HG03039 (cell line): Measurements from ENCODE around the gene PPP1R3G.
"Not testable (repeated sequence)": the region's sequence is repeated elsewhere in the genome, so short reads cannot be mapped to it uniquely, and the experiment has no call there.

Experiments
- ATAC-seq: cut with Tn5 transposase; IDR thresholded peaks from one replicate; pipeline ENCODE4 v1.9.1; 2021; ENCODE audit warnings: mild to moderate bottlenecking, moderate library complexity; ENCODE audit not compliant: unreplicated experiment

PPP1R3G gene

DNA sequence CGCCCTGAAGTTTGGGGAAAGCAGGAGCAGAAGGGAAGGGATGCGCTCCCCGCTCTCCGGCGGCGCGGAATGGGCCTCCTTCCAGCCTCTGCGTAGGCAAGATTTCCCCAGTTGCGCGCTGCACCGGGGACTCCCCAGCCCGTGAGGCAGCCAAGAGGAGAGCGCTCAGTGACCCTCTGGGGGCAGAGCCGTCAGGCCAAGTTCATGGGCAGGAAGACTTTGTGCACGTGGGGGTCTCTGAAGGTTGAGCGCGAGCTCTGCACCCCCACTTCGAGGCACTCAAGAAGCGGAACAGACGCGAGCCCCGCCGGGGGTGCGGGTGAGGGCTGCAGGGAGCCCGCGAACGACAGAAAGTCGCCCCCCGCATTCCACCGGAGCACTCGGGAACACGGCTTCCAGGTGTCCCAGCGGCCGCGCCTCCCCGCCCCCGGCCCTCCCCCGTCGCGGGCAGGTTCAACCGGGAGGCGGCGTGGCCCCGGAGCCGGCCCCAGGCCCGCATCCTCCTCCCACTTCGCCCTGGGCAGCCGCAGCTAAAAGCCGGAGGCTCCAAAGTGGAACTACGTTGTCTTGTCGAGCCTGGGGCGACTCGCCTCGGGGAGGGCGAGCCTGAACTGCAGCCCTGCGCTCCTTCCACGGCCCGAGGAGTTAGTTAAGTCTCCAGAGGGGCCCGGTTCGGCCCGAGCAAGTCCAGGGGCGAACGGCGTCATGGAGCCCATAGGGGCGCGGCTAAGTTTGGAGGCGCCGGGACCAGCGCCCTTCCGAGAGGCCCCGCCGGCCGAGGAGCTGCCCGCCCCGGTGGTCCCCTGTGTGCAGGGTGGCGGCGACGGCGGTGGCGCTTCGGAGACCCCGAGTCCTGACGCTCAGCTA, at the start of gene PPP1R3G:
TSS of gene PPP1R3G (plus strand) at position 561 of the 867 bp plus-strand sequence. CDS start at position 706, 145 bp downstream.
- no peak for ATAC-seq

DNA sequence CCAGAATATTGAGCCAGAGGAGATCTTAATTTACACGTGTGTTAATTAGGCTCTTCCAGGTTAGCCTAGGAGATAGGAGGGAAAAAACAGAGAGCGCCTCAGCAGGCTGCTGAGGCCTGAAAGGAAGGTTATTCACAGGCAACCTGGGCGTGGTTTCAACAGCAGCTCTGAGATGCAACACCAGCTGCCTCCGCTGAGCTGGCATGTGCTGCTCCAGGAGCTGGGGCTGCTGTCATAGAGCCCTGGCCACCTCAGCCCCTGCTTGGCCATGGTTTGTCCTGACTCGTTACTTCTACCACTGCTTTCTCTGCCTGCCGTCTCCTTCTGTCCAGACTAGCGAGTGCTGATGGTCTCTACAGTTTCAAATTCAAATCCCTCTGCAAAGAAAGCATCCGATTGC, 48.9 kb upstream of the PPP1R3G start:
- no peak for ATAC-seq

DNA sequence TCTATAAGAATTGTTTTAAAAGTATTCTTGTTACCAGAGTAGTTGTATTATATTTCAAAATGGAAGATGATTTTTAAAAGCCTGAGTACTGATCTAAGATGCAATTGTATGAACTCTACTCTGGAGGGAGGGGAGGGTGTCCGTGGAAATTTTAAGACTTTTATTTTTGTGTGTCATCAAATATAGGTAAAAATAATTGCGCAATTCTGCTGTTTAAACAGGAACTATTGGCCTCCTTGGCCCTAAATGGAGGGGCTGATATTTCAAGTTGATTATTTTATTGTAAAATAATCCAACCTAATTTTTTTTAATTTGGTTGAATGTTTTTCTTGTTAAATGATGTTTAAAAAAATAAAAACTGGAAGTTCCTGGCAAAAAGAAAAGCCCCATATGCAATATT, 43.2 kb upstream of the PPP1R3G start:
- no peak for ATAC-seq

DNA sequence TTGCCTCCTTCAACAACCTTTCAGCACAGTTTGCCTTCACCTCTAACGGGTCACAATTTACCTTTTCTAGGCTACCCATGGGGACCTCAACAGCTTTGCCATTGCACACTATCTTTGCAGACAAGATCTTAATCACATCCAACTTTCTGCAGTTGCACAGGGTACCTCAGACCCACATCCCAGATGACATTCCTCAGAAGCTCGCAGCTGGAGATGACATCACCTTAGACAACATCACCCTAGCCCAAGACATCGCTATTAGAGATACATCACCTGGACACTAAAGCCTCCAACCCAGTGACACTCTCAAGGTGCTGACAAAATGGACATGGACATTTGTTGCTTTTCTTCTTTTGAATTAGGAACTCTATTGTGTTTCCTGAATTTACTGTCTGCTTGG, 42.7 kb upstream of the PPP1R3G start:
- no peak for ATAC-seq

DNA sequence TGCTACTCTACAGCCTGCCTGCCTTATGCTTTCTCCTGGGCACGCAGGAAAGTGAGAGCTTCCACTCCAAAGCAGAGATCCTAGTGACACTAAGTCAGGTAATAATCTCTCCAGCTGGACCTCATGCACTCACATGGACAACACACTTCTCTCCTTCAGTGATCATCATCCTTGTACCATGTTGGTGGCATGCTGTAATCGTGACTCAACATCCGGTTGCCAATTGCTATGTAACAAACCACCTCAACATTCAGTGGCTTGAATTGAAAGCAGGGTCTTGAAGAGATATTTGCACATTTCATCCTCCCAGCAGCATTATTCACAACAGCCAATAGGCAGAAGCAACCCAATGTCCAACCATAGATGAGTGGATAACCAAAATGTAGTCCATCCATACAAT, 40.3 kb upstream of the PPP1R3G start:
- no peak for ATAC-seq

DNA sequence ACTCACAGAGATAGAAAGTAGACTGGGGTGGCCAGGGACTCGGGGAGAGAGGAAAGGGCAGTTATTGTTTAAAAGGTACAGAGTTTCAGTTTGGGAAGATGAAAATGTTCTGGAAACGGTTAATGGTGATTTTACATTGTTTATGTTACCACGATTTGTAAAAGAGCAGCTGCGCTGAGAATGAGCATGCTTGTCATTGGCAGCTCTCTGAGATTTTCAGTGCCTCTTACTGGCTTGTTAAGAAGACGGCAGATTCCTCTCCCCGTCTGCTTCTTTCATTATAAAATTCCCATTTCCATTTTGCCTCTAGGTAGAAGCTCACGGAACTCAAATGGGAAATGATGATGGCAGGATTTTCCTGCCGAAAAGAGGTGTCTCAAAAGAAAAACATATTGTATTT, 39.7 kb upstream of the PPP1R3G start:
- no peak for ATAC-seq

DNA sequence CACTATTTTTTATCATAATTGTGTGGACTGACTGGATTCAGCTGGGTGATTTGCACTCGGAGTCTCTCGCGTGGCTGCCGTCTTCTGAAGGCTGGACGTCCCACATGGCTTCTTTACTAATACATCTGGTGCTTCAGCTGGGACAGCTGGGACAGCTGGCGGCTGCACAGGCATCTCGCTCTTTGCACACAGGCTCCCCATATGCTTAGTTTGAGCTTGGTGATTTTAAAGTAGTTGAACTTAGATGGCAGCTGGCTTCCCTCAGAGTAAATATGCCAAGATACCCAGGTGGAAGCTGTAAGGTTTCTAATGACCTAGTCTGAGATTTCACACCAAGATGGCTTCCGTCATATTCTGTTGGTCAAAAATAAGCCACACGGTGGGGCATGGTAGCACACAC, 38.7 kb upstream of the PPP1R3G start:
- ATAC-seq: no peak

DNA sequence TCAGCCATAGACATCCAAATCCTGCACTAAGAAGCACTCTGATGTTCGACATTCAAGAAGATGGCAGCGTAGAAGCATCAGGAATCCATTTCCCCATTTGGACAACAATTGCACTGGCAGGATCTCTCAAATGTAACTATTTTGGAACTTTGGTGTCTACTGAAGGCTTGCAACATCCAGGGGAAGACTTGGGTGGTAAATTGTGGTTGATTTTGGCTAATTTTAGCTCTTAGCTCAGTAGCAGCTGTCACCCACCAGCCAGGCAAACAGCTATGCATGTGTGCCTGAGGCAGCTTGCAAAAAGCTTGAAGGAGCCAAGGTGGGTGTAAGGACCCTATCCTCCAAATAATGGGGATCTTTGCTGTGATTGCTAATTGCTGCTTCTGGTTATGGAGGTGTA, 35.1 kb upstream of the PPP1R3G start:
- ATAC-seq: no peak

DNA sequence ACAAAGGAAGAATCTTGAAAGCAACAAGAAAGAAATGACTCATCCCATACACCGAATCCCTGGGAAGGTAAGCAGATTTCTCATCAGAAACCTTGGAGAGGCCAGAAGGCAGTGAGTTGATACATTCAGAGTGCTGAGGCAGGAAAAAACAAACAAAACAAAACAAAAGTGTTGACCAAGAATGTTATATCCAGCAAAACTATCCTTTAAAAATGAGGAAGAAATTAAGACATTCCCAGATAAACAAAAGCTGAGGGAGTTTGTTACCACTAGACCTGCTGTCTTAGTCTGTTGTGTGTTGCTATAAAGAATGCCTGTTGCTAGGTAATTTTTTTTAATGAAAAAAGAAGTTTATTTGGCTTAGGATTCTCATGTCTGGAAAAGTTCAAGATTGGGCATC, 33.7 kb upstream of the PPP1R3G start:
- ATAC-seq: no peak

DNA sequence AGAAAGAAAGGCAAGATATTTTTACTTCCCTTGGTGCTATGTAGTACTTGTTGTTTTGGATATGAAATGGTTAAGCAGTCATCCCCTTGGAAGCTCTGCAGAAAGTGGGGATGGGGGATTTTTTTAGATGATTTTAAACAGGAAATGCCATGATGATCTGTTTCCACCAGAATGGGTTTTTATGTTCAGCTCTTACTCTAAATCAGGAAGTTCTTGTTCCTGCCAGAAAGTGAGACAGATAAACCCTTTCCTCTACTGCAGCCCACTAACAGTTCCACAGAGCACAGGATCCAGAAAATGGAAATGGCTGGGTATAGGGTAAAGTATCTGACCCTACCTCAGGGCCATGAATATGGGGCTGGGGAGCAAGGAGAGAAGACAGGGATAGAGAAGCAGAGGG, 32.1 kb upstream of the PPP1R3G start:
- ATAC-seq: no peak

DNA sequence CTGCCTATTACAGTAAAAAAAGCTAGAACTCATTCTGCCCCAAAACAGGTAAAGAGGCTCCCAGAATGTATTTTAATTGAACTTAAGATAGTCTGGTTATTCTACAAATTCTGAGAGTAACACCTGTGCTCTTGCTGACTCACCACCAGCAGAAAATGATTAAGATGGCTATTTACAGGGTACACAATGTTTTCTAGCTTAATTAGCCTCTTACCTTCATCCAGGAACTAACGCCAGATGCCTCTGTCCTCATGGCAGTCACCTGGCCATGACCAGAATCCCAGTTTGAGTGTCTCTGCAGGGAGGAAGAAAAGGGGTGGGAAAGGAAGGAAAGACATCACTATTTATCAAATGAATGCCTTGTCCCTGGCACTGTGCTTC, 31.3 kb upstream of the PPP1R3G start:
- no peak for ATAC-seq

DNA sequence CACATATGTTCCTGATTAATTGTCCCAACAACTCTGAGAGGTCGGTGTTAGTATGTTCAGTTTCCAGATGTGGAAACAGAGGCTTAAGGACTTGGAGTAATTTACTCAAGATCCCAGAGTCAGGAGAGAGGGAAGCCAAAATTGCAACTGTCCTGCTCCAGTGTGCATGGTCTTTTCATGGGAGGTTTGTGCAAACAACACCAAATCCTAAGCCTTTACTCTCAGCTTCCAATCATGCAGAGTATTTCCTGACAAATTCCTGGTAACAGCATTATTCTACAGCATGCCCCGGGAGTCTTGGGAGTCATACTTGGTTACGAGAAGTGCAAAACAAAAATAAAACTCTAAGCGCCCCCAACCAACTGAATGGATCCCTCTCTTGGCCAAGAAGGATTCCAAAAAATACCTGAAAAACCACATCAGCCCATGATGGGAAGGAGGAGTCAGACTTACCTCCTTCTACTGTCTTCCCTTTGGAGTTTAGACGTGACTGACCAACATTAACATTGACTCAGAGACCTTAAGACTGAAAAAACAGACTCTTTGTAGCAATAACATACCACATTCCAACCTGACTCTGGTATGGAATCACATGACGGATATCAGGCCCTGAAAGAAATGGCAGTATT, 30.8 kb upstream of the PPP1R3G start:
- ATAC-seq: no peak

DNA sequence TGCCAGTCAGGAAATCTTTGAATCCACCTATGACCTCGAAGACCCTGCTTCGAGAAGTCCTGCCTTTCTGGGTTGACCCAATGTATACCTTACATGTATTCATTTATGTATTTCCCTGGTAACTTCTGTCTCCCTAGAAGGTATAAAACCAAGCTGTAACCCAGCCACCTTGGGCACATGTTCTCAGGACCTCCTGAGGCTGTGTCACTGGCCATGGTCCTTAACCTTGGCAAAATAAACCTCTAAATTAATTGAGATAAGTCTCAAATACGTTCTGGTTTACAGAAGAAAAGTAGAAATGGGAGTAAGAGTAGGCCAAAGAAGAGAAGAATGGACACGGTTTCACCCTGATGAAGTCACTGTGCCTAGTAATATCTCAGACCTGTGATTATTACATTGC, 30.0 kb upstream of the PPP1R3G start:
- ATAC-seq: no peak

DNA sequence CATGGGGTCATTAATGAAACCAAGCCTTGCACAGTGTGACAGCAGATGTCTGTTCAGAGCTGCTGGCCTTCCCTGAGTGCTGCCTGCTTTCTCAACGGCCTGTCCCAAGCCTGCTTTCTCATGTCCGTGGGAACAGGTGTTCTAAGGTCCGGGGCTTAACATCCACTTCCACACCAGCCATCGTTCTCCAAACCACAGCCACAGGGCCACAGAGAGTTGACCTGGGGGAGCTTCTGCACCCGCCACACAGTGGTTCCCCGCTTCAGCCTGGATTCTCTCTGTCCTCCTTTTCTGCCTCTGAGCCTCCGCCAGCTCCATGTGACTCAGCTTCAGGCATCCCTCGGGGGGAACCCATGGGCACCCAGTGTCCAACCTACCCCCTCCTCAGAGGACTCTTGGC, 26.9 kb upstream of the PPP1R3G start:
- no peak for ATAC-seq

DNA sequence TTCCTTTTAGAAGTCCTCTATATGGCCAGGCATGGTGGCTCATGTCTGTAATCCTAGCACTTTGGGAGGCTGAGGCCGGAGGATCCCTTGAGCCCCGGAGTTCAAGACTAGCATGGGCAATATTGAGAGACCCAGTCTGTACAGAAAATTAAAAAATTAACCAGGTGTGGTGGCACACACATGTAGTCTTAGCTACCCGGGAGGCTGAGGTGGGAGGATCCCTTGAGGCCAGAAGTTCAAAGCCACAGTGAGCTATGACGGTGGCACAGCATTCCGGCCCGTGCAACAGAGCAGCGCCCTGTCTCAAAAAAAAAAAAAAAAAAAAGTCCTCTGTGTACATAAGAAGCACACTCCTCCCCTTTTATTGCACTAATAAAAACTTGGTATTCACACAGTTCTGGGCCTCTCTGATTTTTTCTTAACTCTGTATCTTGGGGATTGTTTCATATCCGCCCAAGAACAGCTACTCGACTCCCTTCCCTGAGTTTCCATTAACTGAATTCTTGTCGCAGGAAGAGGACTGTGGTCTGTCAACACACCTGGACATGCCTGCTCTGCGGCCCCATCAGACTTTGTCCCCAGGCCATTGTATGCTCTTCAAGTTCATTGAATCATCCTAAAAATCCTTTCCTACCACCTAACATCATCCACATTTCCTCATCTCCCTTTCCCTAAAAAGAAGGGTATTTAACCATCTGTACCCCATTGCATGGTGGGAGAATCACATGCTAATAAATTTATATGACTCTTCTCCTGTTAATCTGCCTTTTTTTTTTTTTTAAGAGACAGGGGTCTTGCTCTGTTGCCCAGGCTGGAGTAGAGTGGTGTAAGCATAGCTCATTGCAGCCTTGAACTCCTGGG, 25.9 kb upstream of the PPP1R3G start:
- no peak for ATAC-seq

DNA sequence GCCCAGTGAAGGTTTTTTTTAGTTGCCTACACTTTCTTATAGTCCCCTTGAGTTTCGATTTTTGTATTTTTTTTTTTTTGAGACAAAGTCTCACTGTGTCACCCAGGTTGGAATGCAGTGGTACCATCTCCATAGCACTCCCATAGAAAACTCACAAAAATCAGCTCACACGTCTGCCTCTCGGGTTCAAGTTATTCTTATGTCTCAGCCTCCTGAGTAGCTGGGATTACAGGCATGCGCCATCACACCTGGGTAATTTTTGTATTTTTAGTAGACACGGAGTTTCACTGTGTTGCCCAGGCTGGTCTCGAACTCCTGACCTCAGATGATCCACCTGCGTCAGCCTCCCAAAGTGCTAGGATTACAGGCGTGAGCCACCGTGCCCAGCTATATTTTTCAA, 24.7 kb upstream of the PPP1R3G start:
- not testable (repeated sequence) for ATAC-seq

DNA sequence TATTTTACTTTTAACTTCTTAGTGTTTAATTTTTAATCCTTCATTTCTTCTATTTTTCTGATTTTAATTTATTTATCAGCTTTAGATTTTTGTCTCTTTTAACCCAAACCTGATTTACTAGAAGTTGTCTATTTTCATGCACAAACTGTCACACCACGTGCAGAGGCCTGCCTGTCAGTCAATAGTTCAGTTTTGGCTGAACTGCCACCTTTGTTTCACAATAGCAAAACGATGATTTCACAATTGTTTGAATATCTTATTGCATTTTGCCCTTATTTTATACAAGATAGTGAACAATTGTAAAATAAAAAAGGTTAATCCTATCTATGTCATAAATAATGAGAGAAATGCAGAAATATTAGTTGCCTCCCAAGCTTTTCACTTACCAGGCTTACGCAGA, 24.0 kb upstream of the PPP1R3G start:
- ATAC-seq: no peak

DNA sequence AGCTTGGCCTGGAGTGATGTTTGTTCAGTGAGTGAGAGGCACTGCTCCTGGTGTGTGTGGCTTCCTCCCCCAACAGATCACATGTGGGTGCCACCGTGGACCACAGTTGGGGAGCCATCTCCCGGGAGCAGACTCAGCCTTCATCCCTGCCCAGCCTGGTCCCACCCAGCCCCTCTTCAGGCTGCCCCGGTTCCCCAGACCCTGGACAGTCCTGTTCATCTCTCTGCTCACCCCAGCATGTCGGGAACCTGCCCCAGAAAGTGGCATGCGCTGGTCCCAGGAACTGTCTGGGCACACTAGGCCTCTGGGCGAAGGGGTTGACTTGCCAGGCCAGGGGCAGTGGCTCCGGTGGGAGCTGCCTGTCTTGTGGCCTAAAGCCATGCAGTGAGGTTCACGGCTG, 21.5 kb upstream of the PPP1R3G start:
- no peak for ATAC-seq

DNA sequence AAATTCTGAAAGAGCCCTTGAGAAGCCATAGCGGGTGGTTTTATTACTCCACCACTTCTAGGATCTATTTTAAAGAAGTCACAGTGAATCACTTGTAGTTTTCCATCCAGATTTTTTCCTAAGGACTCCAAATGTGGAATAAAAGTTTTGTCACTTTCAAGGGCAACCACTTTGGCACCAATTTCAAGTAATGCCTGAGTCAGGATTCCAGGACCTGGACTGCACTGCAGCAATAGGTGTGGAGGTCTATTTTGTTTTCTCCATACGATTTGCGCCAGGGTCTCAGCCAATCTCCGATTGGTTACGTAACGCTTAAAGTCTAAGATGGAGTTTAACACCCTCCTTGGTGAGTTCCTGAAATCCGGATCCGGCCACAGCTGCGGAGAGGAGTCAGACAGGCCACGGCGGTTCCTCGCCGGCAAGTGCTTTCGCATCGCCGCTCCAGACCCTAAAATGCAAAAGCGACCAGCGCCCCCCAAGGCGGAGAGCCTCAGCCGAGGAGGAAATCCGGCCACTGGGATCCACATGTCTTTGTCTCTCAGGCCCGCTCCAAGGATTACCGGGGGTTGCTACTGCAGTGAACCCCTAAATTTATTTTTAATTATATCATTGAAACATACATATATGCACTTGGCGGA, 18.6 kb upstream of the PPP1R3G start:
- ATAC-seq: no peak

DNA sequence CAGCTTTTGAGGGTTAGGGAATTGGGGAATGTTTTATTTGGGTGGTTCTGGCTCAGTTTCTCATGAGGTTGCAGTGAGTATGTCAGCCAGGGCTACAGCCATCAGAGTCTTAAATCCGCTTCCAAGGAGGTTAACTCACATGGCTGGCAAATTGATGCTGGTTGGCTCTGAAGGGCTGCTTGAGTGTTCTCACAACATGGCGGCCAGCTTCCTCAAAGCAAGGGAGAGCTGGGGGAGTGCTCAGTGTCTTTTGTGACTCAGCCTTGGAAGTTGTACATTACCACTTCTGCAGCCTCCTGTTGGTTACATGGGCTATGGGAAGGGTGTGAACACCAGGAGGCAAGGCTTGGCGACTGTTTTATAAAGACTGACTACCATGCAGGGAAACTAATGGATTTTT, 17.8 kb upstream of the PPP1R3G start:
- ATAC-seq: no peak

DNA sequence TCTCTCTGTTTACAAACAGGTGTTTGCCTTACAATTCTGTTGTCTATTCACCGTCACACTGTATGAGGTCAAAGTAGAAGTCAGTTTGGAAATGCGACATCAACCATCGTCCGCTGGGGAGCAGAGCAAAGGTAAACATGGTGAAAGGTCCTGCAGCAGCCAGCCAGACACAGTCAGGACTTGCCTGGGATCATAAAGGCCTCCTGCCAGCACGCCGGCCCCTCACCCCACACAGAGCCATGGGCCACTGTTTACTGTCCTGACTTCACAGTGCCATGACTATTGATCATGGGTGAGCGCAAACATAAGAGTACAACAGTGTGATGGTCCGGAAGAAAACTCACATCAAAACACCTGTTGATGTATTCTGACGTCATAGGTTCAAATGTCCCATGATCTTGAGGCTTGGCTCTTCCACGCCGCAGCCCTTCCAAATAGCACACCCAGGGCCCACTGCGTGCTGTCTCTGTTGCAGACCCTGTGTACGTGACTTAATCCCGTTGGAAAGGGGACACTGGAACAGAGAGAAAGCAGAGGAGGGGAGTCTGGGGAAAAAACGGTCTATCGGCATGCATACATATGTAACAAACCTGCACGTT, 16.9 kb upstream of the PPP1R3G start:
- no peak for ATAC-seq
